Fibroblast of upper back skin (primary cell): ENCODE measurements around the gene SLC22A17.
A peak's percentile ranks its signal among the peaks of the same experiment; 100 is the strongest.

Experiments used
- DNase-seq: peaks from one replicate; pipeline ENCODE4 v3.0.0-alpha.2; 2013

Gene SLC22A17

GRCh38 chr14:23361320-23361719, 8.6 kb upstream of the SLC22A17 start:
- peak; percentile 27 for DNase-seq

- DNase-seq = no peak
These were observed 7.8 kb upstream of the SLC22A17 start for GRCh38 chr14:23360496-23360895.

- DNase-seq = no peak
These were observed 7.2 kb upstream of the SLC22A17 start for GRCh38 chr14:23359722-23360447.

DNA sequence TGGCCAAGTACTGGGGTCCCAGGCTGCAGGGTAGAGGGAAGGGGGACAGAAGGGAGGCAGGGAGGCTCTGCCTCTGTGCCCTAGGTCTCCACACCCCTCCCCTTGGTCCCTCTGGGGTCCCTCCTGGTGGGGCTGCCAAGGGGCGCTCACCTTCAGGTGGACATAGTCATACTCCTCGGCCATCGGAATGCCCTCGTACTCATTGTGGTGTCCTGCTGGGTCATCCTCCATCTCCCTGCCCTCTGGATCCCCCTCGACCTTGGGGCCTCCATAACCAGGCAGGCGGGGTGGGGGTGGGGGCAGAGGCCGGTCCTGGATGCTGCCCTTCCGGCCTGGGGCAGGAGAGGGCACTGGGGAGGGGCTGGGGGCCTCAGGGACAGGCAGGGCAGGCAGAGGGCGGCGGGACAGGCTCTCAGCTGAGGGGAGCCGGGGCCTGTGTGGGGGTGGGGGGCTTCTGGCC, 6.5 kb upstream of the SLC22A17 start:
- DNase-seq = no peak

DNA sequence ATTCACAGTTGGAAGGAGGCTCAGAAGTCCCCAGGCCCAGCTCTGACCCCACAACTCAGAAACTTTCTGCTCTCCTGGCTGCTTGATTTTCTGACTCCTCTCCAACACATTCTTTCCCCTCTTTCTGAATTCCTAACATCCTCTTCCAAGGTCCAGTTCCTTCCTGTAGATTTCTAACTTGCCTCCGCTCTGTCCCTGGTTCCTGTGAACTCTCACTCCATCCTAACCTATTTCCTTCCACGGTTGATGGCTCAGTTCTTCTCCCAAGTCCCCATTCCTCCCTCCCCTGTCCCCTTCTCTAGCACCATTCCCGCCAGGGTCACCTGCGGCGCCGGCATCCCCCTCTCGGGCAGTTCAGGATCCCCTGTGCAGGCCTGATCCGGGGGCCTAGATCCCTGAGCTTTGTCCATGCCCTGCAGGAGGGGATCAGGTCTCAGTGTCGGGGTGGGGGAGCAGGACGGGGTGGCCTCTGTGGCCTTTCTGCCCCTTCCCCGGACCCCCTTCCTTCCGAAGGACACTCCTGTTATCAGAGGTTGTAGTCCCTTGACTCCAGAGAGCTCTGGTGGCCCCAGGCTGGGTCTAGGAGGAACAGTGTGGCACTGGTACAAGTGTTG, 6.0 kb upstream of the SLC22A17 start:
- no peak for DNase-seq

DNA sequence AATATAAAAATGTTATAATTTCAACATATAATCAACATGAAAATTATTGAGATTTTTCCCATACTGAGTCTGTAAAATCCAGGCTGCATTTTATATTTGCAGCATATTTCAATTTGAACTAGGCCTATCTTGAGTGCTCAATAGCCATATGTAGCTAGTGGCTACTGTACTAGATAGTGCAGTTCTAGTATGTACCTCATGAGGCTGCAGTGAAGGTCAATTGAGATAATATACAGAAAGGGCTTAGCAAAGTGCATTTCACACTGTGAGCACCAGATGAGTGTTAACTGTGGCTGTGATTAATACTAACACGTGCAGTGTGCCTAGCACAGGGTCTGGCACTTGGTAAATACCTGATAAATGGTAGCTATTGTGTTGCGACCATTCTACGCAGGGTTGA, 5.4 kb upstream of the SLC22A17 start:
- DNase-seq = no peak

- DNase-seq = no peak
These were observed 4.6 kb upstream of the SLC22A17 start for GRCh38 chr14:23357261-23357660.

DNA sequence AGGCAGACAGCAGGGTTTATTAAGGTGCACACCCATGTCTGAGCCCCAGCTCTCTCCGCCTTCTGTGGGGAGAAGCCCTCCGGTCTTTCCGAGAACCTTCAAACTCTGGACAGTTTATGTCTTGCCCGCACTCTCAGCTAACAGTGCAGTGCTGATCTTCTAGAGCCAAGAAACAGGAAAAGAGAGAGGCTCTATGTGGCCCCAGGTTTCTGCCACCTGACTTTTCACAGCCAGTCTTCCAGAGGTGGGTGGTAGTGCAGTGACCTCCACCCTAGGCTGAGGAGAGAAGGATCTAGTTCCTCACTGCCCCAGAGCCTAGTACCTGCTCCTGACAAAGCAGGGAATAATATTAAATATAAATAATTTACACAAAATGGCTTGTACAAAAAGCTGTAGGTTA, 4.0 kb upstream of the SLC22A17 start:
- no peak for DNase-seq

- DNase-seq = no peak
These were observed 3.3 kb upstream of the SLC22A17 start for GRCh38 chr14:23355871-23356435.

DNA sequence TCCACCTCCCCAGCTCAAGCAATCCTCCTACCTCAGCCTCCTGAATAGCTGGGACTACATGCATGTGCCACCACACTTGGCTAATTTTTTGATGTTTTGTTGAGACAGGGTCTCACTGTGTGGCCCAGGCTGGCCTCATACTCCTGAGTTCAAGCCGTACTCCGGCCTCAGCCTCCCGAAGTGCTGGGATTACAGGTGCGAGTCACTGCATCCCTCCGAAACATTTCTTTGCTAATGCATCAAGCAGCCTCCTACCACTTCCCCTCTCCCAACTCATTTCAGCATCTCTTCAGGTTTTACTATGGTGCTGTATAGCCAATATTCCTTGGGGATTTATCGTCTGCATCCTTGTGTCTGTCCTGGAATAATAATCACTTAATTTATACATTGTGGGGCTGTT, 2.3 kb upstream of the SLC22A17 start:
- no peak for DNase-seq

- DNase-seq = no peak
These were observed 720 bp upstream of the SLC22A17 start for GRCh38 chr14:23353433-23353780.

DNA sequence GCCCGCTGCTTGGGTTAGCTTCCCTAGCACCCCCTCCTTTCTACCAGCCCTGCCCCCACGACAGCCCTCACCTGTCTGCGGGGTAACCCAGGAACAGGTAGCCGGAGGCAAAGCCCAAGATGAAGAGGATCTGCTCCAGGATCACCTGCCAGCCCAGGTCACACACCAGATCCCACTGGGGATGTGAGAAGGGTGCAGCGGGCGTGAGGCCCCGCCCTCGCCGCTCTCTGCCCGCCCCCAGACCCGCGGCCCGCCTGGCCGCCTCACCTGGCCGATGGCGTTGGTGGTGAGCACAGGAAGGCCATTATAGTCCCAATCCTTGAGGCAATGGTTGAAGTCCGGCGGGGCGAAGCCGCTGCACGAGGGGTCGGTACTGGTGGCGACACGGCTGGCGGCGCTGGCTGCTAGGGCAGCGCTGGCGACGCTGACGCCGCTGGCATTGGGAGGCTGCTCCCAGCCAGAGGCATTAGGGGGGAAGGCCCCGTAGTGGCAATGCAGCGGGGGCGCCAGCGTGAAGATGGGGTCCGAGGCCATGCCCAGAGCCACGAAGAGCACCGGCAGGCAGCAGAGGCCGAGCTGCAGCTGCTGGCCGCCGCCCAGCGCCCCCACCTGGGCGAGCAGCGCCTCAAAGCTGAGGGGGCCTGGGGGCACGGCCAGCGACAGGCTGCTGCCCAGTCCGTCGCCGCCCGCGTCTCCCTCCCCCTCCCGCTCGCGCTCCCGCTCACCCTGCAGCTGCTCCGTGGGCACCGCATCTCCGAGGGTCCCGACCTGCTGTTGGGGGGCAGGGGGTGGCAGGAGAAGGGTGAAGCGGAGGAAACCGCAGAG, 794 bp downstream of the SLC22A17 start:
- no peak for DNase-seq

DNA sequence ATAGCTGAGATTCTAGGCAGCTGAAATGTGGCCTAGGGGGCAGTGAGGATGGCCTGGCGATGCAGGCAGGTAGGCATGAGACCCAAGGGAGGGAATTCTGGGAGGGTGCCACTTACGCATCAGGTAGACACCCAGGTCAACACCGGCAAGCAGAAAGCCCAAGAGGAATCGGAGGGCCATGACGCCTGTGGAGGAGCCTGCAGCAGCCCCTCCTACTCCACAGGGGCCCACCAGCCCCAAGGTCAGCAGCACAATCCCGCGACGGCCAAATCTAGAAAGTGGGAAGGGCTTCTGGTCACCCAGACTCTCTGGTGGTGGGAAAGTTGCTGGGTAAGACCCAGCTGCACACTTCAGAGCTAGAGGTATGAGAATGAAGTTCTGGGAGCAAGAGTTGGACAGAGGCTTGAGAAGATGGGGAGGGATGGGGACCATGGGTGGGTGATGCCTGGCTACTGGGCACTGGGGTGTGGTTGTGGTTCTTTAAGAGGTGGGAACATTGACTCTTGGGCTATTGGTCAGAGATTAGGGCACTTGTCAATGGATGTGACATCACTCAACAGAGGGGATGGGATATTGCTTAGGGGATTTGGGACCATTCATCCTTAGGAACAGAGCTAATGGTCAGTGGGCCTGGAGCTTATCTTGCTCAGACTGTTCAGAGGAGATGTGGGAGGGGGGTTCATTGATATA, 3.4 kb downstream of the SLC22A17 start:
- no peak for DNase-seq

DNA sequence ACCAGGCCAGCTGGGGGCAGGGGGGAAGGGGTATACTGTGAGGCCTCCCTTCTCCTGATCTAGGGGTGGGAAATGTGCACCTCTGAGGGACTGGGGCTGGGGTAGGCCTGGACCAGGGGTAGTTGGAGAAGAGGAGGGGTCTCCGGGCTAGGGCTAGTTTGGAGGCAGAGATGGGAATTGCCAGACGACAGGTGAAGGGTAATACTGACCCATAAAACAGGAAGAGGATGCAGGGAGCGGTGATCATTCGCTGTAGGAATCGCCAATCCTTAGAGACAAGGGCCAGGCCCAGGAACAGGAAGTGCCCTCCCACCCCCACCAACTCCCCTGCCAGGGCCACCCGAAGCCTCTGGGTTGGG, 4.4 kb downstream of the SLC22A17 start:
- no peak for DNase-seq

- DNase-seq = no peak
These were observed 5.0 kb downstream of the SLC22A17 start for GRCh38 chr14:23347406-23348296.

DNA sequence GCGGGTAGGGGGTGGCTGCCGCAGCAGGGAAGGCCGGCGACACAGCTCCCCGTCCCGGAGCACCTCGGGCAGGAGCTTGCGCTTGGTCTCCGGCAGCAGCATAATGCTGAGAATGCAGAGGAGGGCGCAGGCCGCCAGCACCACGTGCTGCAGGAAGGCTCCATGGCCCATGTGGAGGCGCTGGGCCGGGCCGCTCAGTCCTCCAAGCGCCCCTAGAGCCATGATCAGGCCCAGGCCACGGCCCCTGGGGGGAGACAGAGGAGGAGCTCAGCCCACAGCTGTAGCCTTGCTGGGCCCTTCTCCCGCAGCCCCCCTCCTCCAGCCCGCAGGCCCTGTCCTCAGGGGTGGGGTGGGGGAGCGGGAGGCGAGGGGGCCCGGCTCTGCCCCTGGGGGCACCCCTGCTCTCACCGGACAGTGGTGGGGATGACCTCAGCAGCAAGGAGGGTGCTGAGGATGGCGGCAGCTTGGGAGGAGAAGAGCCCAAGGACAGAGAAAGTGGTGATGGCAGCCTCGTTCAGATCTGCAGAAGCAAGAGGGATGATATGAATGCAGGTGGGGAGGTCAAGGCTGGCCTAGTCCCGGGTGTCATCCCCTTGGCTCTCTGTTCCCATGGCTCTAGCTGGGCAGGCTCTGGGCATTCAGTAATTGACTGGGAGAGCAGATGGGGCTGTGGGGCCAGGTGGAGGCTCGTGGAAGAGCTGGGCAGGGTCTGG, 5.8 kb downstream of the SLC22A17 start:
- no peak for DNase-seq

- DNase-seq = no peak
These were observed 6.5 kb downstream of the SLC22A17 start for GRCh38 chr14:23345987-23346692.

GRCh38 chr14:23344481-23344880, 8.2 kb downstream of the SLC22A17 start:
- no peak for DNase-seq

GRCh38 chr14:23339506-23340268, 13.0 kb downstream of the SLC22A17 start:
- no peak for DNase-seq

DNA sequence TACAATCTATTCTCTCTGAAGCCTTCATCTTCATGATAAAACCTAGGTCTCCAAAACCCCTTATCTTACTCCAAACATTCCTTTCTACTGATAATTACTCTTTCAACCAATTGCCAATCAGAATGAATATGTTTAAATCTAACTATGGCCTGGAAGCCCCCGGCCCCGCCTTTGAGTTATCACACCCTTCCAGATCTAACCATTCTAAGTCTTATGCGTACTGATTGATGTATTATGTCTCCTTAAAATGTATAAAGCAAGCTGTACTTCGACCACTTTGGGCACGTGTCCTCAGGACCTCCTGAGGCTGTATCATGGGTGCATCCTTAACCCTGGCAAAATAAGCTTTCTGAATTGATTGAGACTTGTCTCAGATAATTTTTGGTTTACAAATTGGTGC, 17.1 kb downstream of the SLC22A17 start:
- DNase-seq = no peak
